GM20000 (cell line): ENCODE measurements around the gene CYP2A7.
"Not testable (repeated sequence)": the region's sequence is repeated elsewhere in the genome, so short reads cannot be mapped to it uniquely, and the experiment has no call there.

Experiments
- DNase-seq: peaks from one replicate; pipeline ENCODE4 v3.0.0; 2012; ENCODE audit warnings: low spot score
- CTCF ChIP-seq: IDR thresholded peaks from 2 replicates; pipeline ENCODE4 v1.5.1; 2012; ENCODE audit warnings: mild to moderate bottlenecking, control low read depth; ENCODE audit errors: extremely low read depth, missing control alignments

CYP2A7 gene

GRCh38 chr19:40896418-40896796, 14.4 kb upstream of the CYP2A7 start:
- no peak for DNase-seq
- no peak for TF ChIP-seq CTCF

GRCh38 chr19:40893112-40893511, 11.1 kb upstream of the CYP2A7 start:
- no peak for DNase-seq

GRCh38 chr19:40889366-40889765, 7.3 kb upstream of the CYP2A7 start:
- DNase-seq: no peak
- no peak for TF ChIP-seq CTCF

More at GRCh38 chr19:40893112-40893511, 11.1 kb upstream of the CYP2A7 start:
- no peak for TF ChIP-seq CTCF

GRCh38 chr19:40888191-40888590, 6.2 kb upstream of the CYP2A7 start:
- DNase-seq: no peak
- TF ChIP-seq CTCF: no peak

- DNase-seq: not testable (repeated sequence)
Observed at GRCh38 chr19:40884187-40884931, 2.3 kb upstream of the CYP2A7 start.

GRCh38 chr19:40879349-40879748, 2.7 kb downstream of the CYP2A7 start:
- not testable (repeated sequence) for DNase-seq

GRCh38 chr19:40875526-40875951, 6.5 kb downstream of the CYP2A7 start:
- DNase-seq: peak; percentile 40

- not testable (repeated sequence) for DNase-seq
Observed at GRCh38 chr19:40874874-40875273, 7.2 kb downstream of the CYP2A7 start.

- DNase-seq: not testable (repeated sequence)
Observed at GRCh38 chr19:40873873-40874272, 8.2 kb downstream of the CYP2A7 start.

- no peak for TF ChIP-seq CTCF
Observed at GRCh38 chr19:40872209-40872608, 9.8 kb downstream of the CYP2A7 start.

More at GRCh38 chr19:40872209-40872608, 9.8 kb downstream of the CYP2A7 start:
- DNase-seq: no peak
